ENCODE measurements around the gene DIP2B.
"Not testable (repeated sequence)": the region's sequence is repeated elsewhere in the genome, so short reads cannot be mapped to it uniquely, and the experiment has no call there.

The DIP2B gene

GRCh38 chr12:50554651-50555050 is 49.9 kb downstream of the DIP2B start:
- Histone ChIP-seq H3K9me3 (no peaks in the 10 kb centered on the region), H3K27me3 (no peaks in the 10 kb centered on the region), H3K4me1 (ENCODE audit: control insufficient read depth in 1 of 2, insufficient read depth in 1 of 2, low read depth in 1 of 2, low read length in 1 of 2) (peaks cover 12 to 13% of the 10 kb centered on the region in 2 experiments), H3K27ac (no peak overlapping the region), H3K36me3 (no peaks in the 10 kb centered on the region), H3K4me3 (ENCODE audit: low read depth in 1 of 2, low read length in 1 of 2) (no peak overlapping the region)
- TF ChIP-seq CTCF (IDR thresholded peaks at IDR 0.05), result no peak

- H3K27ac ChIP-seq, result no peak overlapping the region
- TF ChIP-seq CTCF (IDR thresholded peaks at IDR 0.05), result no peak
- H3K36me3 ChIP-seq, result no peaks in the 10 kb centered on the region
These were observed 50.7 kb downstream of the DIP2B start for GRCh38 chr12:50555471-50555885.

GRCh38 chr12:50556273-50556672 is 51.5 kb downstream of the DIP2B start:
- no peak overlapping the region for H3K4me3 ChIP-seq (ENCODE audit: low read depth in 1 of 2, low read length in 1 of 2)
- H3K27me3 ChIP-seq, result no peaks in the 10 kb centered on the region
- TF ChIP-seq CTCF (IDR thresholded peaks at IDR 0.05), result no peak
- H3K36me3 ChIP-seq, result no peaks in the 10 kb centered on the region
- no peaks in the 10 kb centered on the region for H3K9me3 ChIP-seq
- peaks cover 6 to 9% of the 10 kb centered on the region in 2 experiments for H3K4me1 ChIP-seq (ENCODE audit: control insufficient read depth in 1 of 2, insufficient read depth in 1 of 2, low read depth in 1 of 2, low read length in 1 of 2)
- H3K27ac ChIP-seq, result no peak overlapping the region

More at GRCh38 chr12:50555471-50555885, 50.7 kb downstream of the DIP2B start:
- H3K9me3 ChIP-seq, result no peaks in the 10 kb centered on the region
- H3K27me3 ChIP-seq, result no peaks in the 10 kb centered on the region
- no peak overlapping the region for H3K4me3 ChIP-seq (ENCODE audit: low read depth in 1 of 2, low read length in 1 of 2)
- peaks cover 10 to 13% of the 10 kb centered on the region in 2 experiments for H3K4me1 ChIP-seq (ENCODE audit: control insufficient read depth in 1 of 2, insufficient read depth in 1 of 2, low read depth in 1 of 2, low read length in 1 of 2)

GRCh38 chr12:50556796-50557195 is 52.0 kb downstream of the DIP2B start:
- H3K27ac ChIP-seq; H3K9me3 ChIP-seq; H3K36me3 ChIP-seq; H3K4me1 ChIP-seq (ENCODE audit: control insufficient read depth in 1 of 2, insufficient read depth in 1 of 2, low read depth in 1 of 2, low read length in 1 of 2); H3K27me3 ChIP-seq; H3K4me3 ChIP-seq (ENCODE audit: low read depth in 1 of 2, low read length in 1 of 2): not testable (repeated sequence)

- Histone ChIP-seq H3K4me3 (ENCODE audit: low read depth in 1 of 2, low read length in 1 of 2) (no peak overlapping the region), H3K27ac (no peak overlapping the region), H3K27me3 (no peaks in the 10 kb centered on the region), H3K9me3 (no peaks in the 10 kb centered on the region), H3K36me3 (no peaks in the 10 kb centered on the region), H3K4me1 (ENCODE audit: control insufficient read depth in 1 of 2, insufficient read depth in 1 of 2, low read depth in 1 of 2, low read length in 1 of 2) (peaks cover 6 to 9% of the 10 kb centered on the region in 2 experiments)
- TF ChIP-seq CTCF (IDR thresholded peaks at IDR 0.05), result no peak
These were observed 52.6 kb downstream of the DIP2B start for GRCh38 chr12:50557421-50557820.

GRCh38 chr12:50558970-50559369 is 54.2 kb downstream of the DIP2B start:
- no peaks in the 10 kb centered on the region for H3K36me3 ChIP-seq
- peak overlapping the region; percentile 40 for H3K27ac ChIP-seq
- H3K9me3 ChIP-seq, result no peaks in the 10 kb centered on the region
- no peak overlapping the region for H3K4me3 ChIP-seq (ENCODE audit: low read depth in 1 of 2, low read length in 1 of 2)
- peaks cover 17 to 23% of the 10 kb centered on the region in 2 experiments for H3K4me1 ChIP-seq (ENCODE audit: control insufficient read depth in 1 of 2, insufficient read depth in 1 of 2, low read depth in 1 of 2, low read length in 1 of 2)
- H3K27me3 ChIP-seq, result no peaks in the 10 kb centered on the region
- no peak for TF ChIP-seq CTCF (IDR thresholded peaks at IDR 0.05)

Data from neutrophil (primary cell).